Ishikawa (cell line): ENCODE data around the gene CBY3.

Source experiments
- CEBPB ChIP-seq: IDR thresholded peaks from 2 replicates; pipeline ENCODE4 v1.6.1; 2012
- EGR1 ChIP-seq: IDR thresholded peaks from 2 replicates; pipeline ENCODE4 v1.6.1; 2012
- EP300 ChIP-seq: IDR thresholded peaks from 2 replicates; pipeline ENCODE4 v1.6.1; 2012; ENCODE audit warnings: borderline replicate concordance
- FOXM1 ChIP-seq: IDR thresholded peaks from 2 replicates; pipeline ENCODE4 v1.6.1; 2012; ENCODE audit warnings: low read depth, borderline replicate concordance
- MAX ChIP-seq: IDR thresholded peaks from 2 replicates; pipeline ENCODE4 v1.6.1; 2012
- NFIC ChIP-seq: IDR thresholded peaks from 2 replicates; pipeline ENCODE4 v1.6.1; 2012
- RAD21 ChIP-seq: IDR thresholded peaks from 2 replicates; pipeline ENCODE4 v1.6.1; 2012; ENCODE audit warnings: low read depth
- REST ChIP-seq: IDR thresholded peaks from 2 replicates; pipeline ENCODE4 v1.6.1; 2012; ENCODE audit warnings: low read depth, mild to moderate bottlenecking
- TAF1 ChIP-seq: IDR thresholded peaks from 2 replicates; pipeline ENCODE4 v1.6.1; 2012; ENCODE audit warnings: low read depth, mild to moderate bottlenecking
- TEAD4 ChIP-seq: IDR thresholded peaks from 2 replicates; pipeline ENCODE4 v1.6.1; 2012
- USF1 ChIP-seq: IDR thresholded peaks from 2 replicates; pipeline ENCODE4 v1.6.1; 2012
- YY1 ChIP-seq: IDR thresholded peaks from 2 replicates; pipeline ENCODE4 v1.6.1; 2012; ENCODE audit warnings: low read depth

GRCh38 chr5:179716286-179716685 is 35.5 kb upstream of the CBY3 start:
- TF ChIP-seq EP300 = no peak
- TF ChIP-seq REST = no peak
- TF ChIP-seq CEBPB = no peak
- TF ChIP-seq RAD21 = no peak
- no peak for TF ChIP-seq NFIC
- no peak for TF ChIP-seq MAX
- no peak for TF ChIP-seq TEAD4
- TF ChIP-seq TAF1 = no peak
- TF ChIP-seq FOXM1 = no peak
- no peak for TF ChIP-seq YY1
- no peak for TF ChIP-seq EGR1
- no peak for TF ChIP-seq USF1
